Prostate gland (tissue), 2 donors: Measurements from ENCODE around the gene FOXJ3.

Experiments
- CTCF ChIP-seq, 4 experiments: fragments of 200-600 bp in 2 of 4; fragments of 450-650 bp in 2 of 4; sonication (generic) in 2 of 4; IDR thresholded peaks; 1 replicate in 3 of 4; 2 replicates in 1 of 4; pipeline ENCODE4 v1.5.1; 2016 to 2019; ENCODE audit warnings: antibody characterized with exemption in 4 of 4, mild to moderate bottlenecking in 2 of 4, moderate library complexity in 2 of 4
- POLR2A ChIP-seq: fragments of 450-650 bp; IDR thresholded peaks from one replicate; pipeline ENCODE4 v1.6.1; 2016; ENCODE audit warnings: antibody characterized with exemption, mild to moderate bottlenecking

- TF ChIP-seq CTCF (IDR thresholded peaks at IDR 0.05) (no peak), POLR2A (no peak)
Observed at GRCh38 chr1:42263019-42263418, 72.0 kb downstream of the FOXJ3 start.
